Stimulated activated naive CD8-positive, alpha-beta T cell treated with anti-CD3 and anti-CD28 coated beads, Interleukin-15, amount 100 ng/mL, for 72 hours (primary cell): ENCODE data around the gene PLA2G2D.

Source experiments
- ATAC-seq: fragments of 150-1000 bp; cut with Tn5 transposase; 2 replicates; pipeline ENCODE4 v1.10.0; 2021; ENCODE audit warnings: mild to moderate bottlenecking, moderate library complexity
- DNase-seq, 2 donors: peaks; one replicate each; pipeline ENCODE4 v3.0.0; 2021 to 2022
- H3K27ac Mint-ChIP-seq, 2 donors: one replicate each; pipeline ENCODE4 v1.8.0; 2022; ENCODE audit warnings: mild to moderate bottlenecking in 2 of 2, mixed read lengths in 2 of 2, moderate library complexity in 2 of 2
- H3K27me3 Mint-ChIP-seq: one replicate; pipeline ENCODE4 v1.8.0; 2022; ENCODE audit warnings: mixed read lengths
- H3K4me1 Mint-ChIP-seq: one replicate; pipeline ENCODE4 v1.8.0; 2022; ENCODE audit warnings: mild to moderate bottlenecking, mixed read lengths
- H3K4me3 Mint-ChIP-seq, 2 donors: one replicate each; pipeline ENCODE4 v1.8.0; 2022; ENCODE audit warnings: mild to moderate bottlenecking in 2 of 2, mixed read lengths in 2 of 2, moderate library complexity in 1 of 2
- H3K9me3 Mint-ChIP-seq, 2 donors: one replicate each; pipeline ENCODE4 v1.8.0; 2022; ENCODE audit warnings: mixed read lengths in 2 of 2

PLA2G2D gene

DNA sequence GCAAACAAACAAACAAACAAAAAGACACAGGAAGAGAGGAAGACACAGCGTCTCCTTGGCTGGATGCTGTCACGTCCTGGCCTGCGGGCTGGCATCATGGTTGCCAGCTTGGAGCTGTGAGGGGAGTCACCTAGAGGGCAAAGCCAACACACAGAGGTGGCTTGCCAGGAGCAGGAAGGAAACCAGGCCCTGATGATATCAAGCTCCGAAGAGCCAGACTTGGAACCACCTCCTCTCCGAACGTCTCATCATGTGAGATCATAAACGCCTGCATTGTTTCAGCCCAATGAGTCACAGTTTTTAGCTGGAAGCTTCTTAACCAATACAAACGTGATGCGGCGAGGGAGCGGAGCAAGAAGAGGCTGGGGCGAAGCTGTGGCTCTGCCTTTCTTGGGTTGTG is 8.7 kb downstream of the PLA2G2D start:
- DNase-seq, result no peak
- Mint-ChIP-seq H3K4me1 (no peaks in the 10 kb centered on the region), H3K4me3 (no peak overlapping the region), H3K9me3 (no peaks in the 10 kb centered on the region), H3K27me3 (peaks cover 50% of the 10 kb centered on the region), H3K27ac (no peak overlapping the region)
- ATAC-seq, result no peak

DNA sequence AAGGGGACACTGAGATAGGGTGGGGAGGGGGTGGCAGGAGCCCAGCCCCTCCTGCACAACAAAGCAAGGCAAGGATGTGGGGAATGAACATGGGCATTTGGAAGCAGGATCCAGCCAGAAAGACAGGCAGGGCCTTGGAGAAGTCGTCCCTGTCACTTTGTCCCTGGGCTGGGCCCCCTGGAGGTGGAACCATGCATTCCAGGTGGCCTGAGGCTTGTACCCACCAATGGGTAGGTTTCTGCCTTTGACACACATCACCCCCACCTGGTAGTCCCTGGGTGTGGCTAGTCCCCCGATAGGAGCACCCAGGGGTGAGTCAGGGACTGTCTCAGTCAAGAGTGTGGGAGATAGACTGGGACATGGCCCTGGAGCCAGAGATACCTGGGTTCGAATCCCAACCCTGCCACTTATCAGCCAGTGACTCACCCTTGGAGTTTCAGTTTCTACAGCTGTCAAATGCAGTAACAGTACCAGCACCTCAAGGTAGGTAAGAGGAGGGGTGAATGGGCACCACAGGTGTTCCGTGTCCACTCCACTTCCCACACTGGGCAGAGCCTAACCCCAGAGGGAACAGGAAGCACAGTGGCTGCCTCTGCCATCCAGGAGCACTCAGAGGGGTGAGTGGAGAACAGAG is 10.0 kb downstream of the PLA2G2D start:
- Mint-ChIP-seq H3K4me3 (no peak overlapping the region), H3K9me3 (no peaks in the 10 kb centered on the region), H3K27ac (no peak overlapping the region), H3K4me1 (no peaks in the 10 kb centered on the region), H3K27me3 (peaks cover 44% of the 10 kb centered on the region)
- DNase-seq, result no peak
- no peak for ATAC-seq

GRCh38 chr1:20108366-20109123 is 10.8 kb downstream of the PLA2G2D start:
- DNase-seq, result no peak
- no peak for ATAC-seq
- H3K27ac Mint-ChIP-seq, result peak overlapping the region in 1 of 2 donors; percentile 48
- H3K27me3 Mint-ChIP-seq, result peaks cover 40% of the 10 kb centered on the region
- H3K9me3 Mint-ChIP-seq, result no peaks in the 10 kb centered on the region
- H3K4me3 Mint-ChIP-seq, result no peak overlapping the region
- no peaks in the 10 kb centered on the region for H3K4me1 Mint-ChIP-seq

- peaks cover 38% of the 10 kb centered on the region for H3K27me3 Mint-ChIP-seq
Observed at GRCh38 chr1:20107796-20108195, 11.5 kb downstream of the PLA2G2D start.

GRCh38 chr1:20107351-20107750 is 12.0 kb downstream of the PLA2G2D start:
- DNase-seq (no peak), ATAC-seq (no peak)
- no peak overlapping the region for H3K27ac Mint-ChIP-seq
- H3K27me3 Mint-ChIP-seq, result peaks cover 33% of the 10 kb centered on the region
- no peaks in the 10 kb centered on the region for H3K9me3 Mint-ChIP-seq
- no peaks in the 10 kb centered on the region for H3K4me1 Mint-ChIP-seq
- H3K4me3 Mint-ChIP-seq, result no peak overlapping the region

More at GRCh38 chr1:20107796-20108195, 11.5 kb downstream of the PLA2G2D start:
- no peaks in the 10 kb centered on the region for H3K4me1 Mint-ChIP-seq
- no peak overlapping the region for H3K4me3 Mint-ChIP-seq
- ATAC-seq, result no peak
- no peaks in the 10 kb centered on the region for H3K9me3 Mint-ChIP-seq
- no peak overlapping the region for H3K27ac Mint-ChIP-seq
- DNase-seq, result no peak

DNA sequence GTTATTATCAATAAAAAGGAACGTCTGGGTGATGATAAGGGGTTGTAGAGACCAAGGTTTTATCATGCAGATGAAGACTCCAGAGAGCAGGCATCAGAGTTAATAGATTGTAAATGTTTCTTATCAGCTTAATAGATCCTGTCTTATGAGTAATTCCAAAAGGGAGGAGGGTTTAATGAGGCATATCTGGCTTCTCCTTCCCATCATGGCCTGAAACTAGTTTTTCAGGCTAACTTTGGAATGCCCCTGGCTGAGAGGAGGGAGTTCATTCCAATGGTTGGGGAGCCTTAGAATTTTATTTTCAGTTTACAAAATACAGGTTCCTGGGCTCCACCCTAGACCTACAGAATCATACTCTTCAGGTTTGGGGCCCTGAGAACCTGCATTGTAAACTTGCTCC is 13.5 kb downstream of the PLA2G2D start:
- Mint-ChIP-seq H3K27me3 (peaks cover 31% of the 10 kb centered on the region), H3K4me3 (no peak overlapping the region), H3K4me1 (no peaks in the 10 kb centered on the region), H3K27ac (no peak overlapping the region), H3K9me3 (no peaks in the 10 kb centered on the region)
- ATAC-seq, result no peak
- DNase-seq, result no peak

DNA sequence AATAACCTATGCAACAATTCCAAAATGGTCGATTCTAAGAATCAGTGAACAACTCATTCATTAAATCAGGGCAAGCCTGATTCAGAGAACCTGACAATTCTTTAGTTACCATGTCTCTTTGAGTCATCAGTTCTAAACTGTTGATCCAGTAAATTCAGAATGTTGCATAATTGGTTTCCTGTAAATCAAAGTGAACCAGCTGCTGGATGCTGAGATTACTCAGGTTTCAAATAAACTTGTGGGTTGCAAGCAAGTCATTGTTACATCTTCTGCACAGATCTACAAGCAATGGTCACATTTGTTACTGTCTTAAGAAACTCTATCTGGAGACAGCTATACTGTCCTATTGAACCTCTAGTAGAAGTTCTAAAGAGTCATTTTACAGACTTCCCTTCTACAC is 16.5 kb downstream of the PLA2G2D start:
- Mint-ChIP-seq H3K27me3 (peaks cover 19% of the 10 kb centered on the region), H3K4me1 (no peaks in the 10 kb centered on the region), H3K9me3 (no peaks in the 10 kb centered on the region), H3K4me3 (no peak overlapping the region), H3K27ac (no peak overlapping the region)
- peak; percentile 67 for ATAC-seq
- DNase-seq, result no peak

DNA sequence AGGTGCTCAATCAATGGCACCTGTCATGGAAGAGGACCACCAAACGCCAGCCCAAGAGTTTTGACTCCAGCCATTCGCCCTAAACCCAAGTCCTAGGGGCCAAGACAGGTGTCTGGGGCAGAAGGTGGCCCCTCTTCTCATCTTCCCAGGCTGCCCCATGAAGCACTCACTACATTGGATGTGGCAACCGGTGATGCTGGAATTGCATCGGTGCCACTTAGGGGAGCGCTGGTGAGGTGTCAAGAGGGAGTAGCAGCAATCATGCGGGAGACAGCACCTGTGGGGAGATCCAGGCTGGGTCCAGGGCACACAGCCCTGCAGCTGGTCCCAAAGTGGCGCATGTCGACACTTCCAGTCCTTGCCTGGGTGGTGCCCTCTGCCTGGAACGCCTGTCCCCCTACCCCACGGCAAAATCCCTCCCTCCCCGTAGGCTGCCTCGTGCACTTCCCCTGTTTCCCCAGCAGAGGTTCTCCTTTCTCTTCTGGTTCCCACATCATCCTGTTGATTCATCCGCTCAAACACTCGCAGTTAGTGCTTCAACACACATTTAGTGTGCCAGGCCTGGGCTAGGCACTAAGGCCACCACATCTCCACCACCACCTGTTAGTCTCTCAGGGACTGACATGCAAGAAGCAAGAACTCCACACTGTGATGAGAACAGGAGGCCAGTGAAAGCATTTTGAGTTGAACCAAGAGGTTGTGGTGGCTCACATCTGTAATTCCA is 18.5 kb downstream of the PLA2G2D start:
- ATAC-seq, result peak; percentile 74

DNA sequence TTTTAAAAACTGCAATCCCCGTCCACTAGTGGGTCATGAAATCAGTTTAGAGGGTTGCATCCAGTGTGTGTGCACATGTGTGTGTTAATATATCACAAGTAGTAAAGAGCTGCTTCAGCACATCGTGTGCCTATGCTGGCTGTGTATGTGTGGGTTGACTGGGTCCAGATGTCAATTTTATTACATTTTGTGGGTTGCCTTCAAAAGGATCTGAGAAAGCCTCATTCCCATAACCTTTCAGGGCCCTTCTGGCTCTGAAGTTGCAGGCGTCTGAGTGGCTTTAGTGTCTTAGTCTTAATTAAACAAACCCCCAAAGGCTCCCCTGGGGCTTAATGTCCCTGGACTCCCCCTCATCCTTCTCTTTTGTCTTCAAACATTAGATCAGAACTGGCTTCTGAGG is 19.8 kb downstream of the PLA2G2D start:
- H3K4me1 Mint-ChIP-seq, result no peaks in the 10 kb centered on the region
- H3K4me3 Mint-ChIP-seq, result no peak overlapping the region
- ATAC-seq (no peak), DNase-seq (no peak)
- peaks cover 19% of the 10 kb centered on the region for H3K27me3 Mint-ChIP-seq
- H3K9me3 Mint-ChIP-seq, result no peaks in the 10 kb centered on the region
- H3K27ac Mint-ChIP-seq, result no peak overlapping the region

More for the DNA sequence above, 18.5 kb downstream of the PLA2G2D start:
- H3K4me1 Mint-ChIP-seq, result no peaks in the 10 kb centered on the region
- peaks cover 9% of the 10 kb centered on the region for H3K27me3 Mint-ChIP-seq
- no peaks in the 10 kb centered on the region for H3K9me3 Mint-ChIP-seq
- no peak overlapping the region for H3K27ac Mint-ChIP-seq
- no peak overlapping the region for H3K4me3 Mint-ChIP-seq
- peak; percentile 19 to 20 for DNase-seq

DNA sequence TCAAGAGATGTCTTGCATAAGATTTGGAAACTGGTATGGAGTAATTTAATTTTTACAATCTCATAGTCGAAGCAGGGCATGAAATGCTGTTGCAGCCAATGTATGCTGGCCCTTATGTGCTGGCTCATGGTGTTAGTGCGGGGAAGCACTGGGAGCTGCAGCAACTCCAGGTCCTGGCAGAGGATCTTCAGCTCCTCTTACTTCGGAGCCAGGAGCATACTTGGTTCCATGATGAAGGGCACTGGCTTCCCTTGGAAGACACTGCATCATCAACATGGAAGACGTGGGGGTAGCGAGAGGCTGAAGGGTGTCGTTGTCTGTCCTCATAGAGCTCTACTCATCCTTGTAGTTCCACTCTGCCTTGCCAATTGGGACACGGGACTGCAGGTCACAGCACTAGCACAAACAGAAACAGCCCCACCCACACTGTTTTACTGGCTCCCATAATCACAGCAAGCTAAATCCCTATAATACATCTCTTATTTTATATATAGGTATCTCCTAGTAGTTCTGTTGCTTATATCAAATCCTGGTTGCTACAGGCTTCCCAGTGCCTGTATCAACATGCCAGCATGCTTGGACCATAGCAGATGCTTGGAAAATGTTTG is 22.4 kb downstream of the PLA2G2D start:
- DNase-seq, result no peak
- ATAC-seq, result no peak
- Mint-ChIP-seq H3K27ac (no peak overlapping the region), H3K27me3 (peaks cover 24% of the 10 kb centered on the region), H3K4me3 (no peak overlapping the region), H3K9me3 (no peaks in the 10 kb centered on the region), H3K4me1 (no peaks in the 10 kb centered on the region)

- DNase-seq (no peak), ATAC-seq (no peak)
- H3K9me3 Mint-ChIP-seq, result no peaks in the 10 kb centered on the region
- no peaks in the 10 kb centered on the region for H3K4me1 Mint-ChIP-seq
- H3K27ac Mint-ChIP-seq, result no peak overlapping the region
- H3K27me3 Mint-ChIP-seq, result peaks cover 32% of the 10 kb centered on the region
- no peak overlapping the region for H3K4me3 Mint-ChIP-seq
Observed at GRCh38 chr1:20095564-20096434, 23.5 kb downstream of the PLA2G2D start.

GRCh38 chr1:20093940-20094391 is 25.4 kb downstream of the PLA2G2D start:
- DNase-seq (no peak), ATAC-seq (no peak)
- H3K27me3 Mint-ChIP-seq, result peaks cover 39% of the 10 kb centered on the region
- no peaks in the 10 kb centered on the region for H3K4me1 Mint-ChIP-seq
- no peak overlapping the region for H3K4me3 Mint-ChIP-seq
- no peak overlapping the region for H3K27ac Mint-ChIP-seq
- H3K9me3 Mint-ChIP-seq, result no peaks in the 10 kb centered on the region

- Mint-ChIP-seq H3K27me3 (peaks cover 39% of the 10 kb centered on the region), H3K27ac (no peak overlapping the region), H3K4me1 (no peaks in the 10 kb centered on the region), H3K9me3 (no peaks in the 10 kb centered on the region), H3K4me3 (no peak overlapping the region)
- DNase-seq (no peak), ATAC-seq (no peak)
Observed at GRCh38 chr1:20093303-20093702, 26.0 kb downstream of the PLA2G2D start.

- no peak for ATAC-seq
Observed at GRCh38 chr1:20090641-20091040, 28.7 kb downstream of the PLA2G2D start.

GRCh38 chr1:20090119-20090518 is 29.2 kb downstream of the PLA2G2D start:
- no peak overlapping the region for H3K4me3 Mint-ChIP-seq
- ATAC-seq (no peak), DNase-seq (no peak)
- H3K27ac Mint-ChIP-seq, result no peak overlapping the region
- no peaks in the 10 kb centered on the region for H3K4me1 Mint-ChIP-seq
- no peaks in the 10 kb centered on the region for H3K9me3 Mint-ChIP-seq
- peaks cover 35% of the 10 kb centered on the region for H3K27me3 Mint-ChIP-seq

More at GRCh38 chr1:20090641-20091040, 28.7 kb downstream of the PLA2G2D start:
- DNase-seq, result no peak
- no peaks in the 10 kb centered on the region for H3K9me3 Mint-ChIP-seq
- H3K27ac Mint-ChIP-seq, result no peak overlapping the region
- H3K27me3 Mint-ChIP-seq, result peaks cover 39% of the 10 kb centered on the region
- H3K4me1 Mint-ChIP-seq, result no peaks in the 10 kb centered on the region
- H3K4me3 Mint-ChIP-seq, result no peak overlapping the region
